HG02678 (cell line): ENCODE results near the gene ATP9A.
"Not testable (repeated sequence)": the region's sequence is repeated elsewhere in the genome, so short reads cannot be mapped to it uniquely, and the experiment has no call there.

ENCODE experiments used
- ATAC-seq: cut with Tn5 transposase; IDR thresholded peaks from one replicate; pipeline ENCODE4 v1.9.1; 2021; ENCODE audit warnings: mild to moderate bottlenecking, moderate library complexity; ENCODE audit not compliant: unreplicated experiment

The ATP9A gene, protein sequence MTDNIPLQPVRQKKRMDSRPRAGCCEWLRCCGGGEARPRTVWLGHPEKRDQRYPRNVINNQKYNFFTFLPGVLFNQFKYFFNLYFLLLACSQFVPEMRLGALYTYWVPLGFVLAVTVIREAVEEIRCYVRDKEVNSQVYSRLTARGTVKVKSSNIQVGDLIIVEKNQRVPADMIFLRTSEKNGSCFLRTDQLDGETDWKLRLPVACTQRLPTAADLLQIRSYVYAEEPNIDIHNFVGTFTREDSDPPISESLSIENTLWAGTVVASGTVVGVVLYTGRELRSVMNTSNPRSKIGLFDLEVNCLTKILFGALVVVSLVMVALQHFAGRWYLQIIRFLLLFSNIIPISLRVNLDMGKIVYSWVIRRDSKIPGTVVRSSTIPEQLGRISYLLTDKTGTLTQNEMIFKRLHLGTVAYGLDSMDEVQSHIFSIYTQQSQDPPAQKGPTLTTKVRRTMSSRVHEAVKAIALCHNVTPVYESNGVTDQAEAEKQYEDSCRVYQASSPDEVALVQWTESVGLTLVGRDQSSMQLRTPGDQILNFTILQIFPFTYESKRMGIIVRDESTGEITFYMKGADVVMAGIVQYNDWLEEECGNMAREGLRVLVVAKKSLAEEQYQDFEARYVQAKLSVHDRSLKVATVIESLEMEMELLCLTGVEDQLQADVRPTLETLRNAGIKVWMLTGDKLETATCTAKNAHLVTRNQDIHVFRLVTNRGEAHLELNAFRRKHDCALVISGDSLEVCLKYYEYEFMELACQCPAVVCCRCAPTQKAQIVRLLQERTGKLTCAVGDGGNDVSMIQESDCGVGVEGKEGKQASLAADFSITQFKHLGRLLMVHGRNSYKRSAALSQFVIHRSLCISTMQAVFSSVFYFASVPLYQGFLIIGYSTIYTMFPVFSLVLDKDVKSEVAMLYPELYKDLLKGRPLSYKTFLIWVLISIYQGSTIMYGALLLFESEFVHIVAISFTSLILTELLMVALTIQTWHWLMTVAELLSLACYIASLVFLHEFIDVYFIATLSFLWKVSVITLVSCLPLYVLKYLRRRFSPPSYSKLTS

DNA sequence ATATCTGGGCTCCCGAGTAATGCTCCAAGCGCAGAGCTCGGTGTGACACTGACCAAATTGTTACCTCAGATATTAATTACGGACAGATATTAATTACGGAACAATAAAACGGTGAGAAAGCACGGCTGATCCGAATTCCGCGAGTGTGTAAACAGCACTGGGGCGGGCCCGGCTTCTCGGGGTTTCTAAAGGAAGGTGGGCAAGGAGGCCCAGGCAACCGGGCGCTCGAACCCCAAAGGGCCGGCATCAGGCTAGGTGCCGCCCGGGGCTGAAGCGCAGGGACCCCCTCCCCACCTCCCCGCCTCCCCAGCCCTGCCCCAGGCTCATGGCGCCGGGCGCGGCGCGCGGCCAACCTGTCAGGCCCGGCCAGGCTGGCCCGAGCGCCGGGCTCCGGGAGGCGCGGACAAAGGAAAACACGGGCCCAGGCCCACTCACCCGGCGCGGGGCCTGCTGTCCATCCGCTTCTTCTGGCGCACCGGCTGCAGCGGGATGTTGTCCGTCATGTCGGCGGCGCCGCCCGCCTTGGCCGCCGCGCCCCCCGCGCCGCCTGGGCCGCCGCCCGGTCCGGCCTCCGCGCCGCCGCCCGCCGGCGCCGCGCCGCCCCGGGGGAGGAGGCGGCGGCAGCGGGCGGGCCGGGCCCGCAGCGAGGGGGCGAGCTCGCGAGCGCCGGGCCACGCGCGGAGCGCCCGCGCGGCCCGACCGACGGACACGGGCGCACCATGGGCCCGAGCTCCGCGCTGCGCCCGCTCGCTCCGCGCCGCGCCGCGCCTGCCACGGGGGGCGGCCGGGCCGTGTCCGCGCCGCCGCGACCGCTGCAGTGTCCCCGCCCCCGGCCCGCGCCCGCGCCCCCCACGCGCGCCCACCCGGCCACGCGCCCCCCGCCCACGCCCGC lies at the start of gene ATP9A:
Gene ATP9A, minus strand, starts transcription at position 524 of the 892 bp plus-strand sequence. Its CDS starts 21 bp downstream, at position 503.
- no peak for ATAC-seq

DNA sequence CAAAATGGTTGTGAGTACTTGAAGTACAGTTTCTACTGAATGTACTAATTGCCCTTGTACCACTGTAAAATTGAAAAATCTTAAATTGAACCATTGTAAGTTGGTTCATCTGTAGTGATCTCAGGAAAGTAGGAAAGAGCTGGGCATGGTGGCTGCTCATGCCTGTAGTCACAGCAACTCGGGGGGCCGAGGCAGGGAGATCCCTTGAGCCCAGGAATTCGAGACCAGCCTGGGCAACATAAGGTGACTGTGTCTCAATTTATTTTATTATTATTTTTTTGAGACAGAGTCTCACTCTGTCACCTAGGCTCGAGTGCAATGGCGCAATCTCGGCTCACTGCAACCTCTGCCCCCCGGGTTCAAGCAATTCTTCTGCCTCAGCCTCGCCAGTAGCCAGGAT lies 48.7 kb upstream of the ATP9A start:
- ATAC-seq = not testable (repeated sequence)

DNA sequence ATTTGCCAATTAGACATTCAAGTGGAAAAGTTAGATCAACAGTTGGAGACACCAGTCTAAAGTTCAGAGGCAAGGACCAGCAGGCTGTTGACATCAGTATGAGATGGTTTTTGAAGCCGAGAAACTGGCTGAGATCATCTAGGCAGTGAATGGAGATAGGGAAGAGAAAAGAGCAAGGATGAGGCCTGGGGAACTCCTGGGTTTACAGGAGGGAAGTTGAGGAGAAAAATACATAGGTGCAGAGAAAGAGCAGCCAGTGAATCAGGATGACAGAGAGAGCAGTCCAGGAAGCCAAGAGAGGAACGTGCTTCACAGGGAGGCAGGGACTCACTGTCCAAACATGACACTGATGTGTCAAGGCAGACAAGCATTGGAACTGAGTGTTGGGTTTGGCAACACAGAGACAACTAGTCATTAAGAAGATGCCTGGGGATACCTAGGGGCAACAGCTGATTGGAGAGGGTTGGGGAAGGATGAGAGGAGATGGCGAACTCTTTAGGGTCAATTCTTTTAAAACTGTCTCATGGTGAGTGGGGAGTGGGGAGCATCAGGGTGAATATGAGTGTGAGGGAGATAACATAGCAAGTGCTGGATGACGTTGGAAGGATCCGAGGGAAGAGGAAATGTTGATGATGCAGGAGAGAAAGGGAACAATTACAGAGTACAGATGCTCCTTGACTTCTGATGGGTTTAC lies 47.3 kb upstream of the ATP9A start:
- no peak for ATAC-seq

DNA sequence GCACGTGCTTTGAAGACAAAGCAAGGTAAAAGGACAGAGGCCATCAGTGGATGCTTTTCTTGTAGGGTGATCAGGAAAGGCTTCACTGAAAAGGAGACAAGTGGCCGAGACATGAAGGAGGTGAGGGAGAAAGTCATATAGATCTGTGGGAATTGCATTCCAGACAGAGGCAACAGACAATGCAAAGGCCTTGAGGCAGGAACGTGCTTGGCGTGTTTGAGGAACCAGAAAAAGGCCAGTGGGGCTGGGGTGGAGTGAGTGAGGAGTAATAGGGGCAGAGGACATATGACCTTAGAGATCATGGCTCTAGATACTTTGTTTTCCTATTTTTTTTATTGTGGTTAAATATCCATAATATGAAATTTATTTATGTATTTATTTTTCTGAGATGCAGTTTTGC lies 44.7 kb upstream of the ATP9A start:
- no peak for ATAC-seq

DNA sequence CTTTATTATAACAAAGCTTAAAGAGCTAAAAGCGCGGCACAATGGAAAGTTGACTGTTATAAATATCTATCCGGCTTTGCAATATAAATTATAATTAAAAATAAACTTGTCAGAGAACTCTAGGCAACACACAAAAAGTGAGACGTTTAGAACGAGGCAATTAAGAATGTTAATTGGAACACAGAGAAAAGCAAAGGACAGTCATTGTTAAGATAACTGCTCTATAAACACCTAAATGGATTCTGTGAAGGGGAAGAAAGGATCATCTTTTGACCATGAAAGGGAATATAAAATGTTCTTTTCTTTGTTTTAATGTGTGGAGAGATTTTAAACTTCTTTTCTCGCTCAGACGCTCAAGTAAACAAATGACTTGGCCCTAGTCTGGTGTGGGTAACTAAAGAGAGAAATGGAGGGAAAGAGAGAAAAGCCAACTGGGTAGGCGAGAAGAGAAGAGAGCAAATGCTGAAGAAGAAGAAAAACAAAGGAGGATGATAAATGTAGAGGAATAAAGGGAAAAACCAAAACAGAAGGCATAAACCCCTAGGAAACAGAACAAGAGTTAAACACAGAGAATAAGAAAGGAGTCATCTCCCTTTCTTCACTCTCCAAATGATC lies 43.4 kb upstream of the ATP9A start:
- no peak for ATAC-seq

DNA sequence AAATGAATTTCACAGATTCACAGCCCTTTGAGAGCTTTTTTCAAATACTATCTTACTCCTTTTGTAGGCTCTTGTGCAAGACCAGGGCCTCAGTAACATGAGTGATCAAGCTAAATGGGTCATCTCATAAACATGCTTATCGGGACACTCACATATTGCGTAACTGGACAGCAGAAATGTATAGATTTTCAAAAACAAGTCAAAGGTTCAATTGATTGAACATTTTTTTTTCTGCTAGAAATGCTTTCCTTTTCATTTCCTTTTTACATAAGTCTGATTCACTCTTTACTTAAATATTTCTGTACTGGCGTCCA lies 42.8 kb upstream of the ATP9A start:
- ATAC-seq = no peak

DNA sequence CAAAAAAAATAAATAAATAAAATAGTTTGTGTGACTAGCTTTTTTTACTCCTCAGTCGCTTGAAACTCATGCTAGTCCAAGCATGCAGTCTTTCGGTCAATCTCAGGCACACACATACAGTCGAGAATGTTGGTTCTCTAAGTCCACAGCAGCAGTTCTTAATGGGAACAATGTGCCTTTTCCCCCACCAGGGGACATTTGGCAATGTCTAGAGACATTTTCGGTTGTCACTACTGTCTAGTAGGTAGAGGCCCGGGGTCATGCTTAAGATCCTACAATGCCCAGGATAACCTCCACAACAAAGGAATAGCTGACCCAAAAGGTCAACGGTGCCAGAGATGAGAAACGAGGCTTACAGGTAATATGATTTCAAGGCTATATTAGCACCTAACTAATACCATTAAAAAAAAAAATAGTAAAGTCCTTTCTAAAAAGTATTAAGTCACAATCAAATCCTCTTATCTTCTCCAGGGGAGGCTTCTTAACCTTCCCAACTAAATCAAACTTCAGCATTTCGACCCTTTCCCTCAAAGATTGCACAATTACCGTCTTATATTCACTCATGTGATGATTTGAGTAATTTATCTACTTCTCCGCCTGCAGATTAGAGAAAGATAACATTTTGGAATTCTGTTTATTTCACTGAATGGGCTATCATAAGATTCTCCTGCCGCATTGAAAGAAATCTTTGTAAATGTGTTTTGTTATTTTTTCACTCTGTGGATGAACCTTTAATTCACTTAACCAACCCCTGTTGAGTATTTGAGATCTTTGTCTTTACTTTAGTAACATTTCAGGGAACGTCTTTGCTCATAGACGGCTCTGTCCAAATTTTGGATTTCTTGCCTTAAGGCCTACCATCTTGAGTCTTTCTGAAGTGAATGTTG lies 42.2 kb upstream of the ATP9A start:
- no peak for ATAC-seq

DNA sequence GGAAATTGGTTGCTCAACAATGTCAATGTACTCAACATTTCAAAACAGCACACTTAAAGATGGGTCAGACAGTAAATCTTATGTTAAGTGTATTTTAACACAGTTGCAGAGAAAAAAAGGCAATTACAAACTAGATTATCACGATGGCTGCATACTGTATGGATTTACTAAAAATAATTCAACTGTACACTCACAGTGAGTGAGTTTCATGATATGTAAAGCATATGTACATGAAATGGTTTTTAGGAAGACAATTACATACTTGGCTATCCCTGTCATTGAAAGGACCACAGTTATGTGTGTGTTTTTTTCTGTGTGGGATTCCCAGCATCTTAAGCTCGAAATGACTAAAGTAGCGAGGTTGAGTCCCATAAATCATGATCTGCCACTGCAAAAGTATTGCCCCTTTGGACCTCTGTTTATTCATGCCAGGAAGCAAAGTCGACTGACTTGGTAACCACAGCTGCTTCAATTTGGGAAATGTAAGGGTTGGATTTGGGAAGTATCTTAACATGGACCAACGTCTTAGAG lies 39.6 kb upstream of the ATP9A start:
- no peak for ATAC-seq

DNA sequence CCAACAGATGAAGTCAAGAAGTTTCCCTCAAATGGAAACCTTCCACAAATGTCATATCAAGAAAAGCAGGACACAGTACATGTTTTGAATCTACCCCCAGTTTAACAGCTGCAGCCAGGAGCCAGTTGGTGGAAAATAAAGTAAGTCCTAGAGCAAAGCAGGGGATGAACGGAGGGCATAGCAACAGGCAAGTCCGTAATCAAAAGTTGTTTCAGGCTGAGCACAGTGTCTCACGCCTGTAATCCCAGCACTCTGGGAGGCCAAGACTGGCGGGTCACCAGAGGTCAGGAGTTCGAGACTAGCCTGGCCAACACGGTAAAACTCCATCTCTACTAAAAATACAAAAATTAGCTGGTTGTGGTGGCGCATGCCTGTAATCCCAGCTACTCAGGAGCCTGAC lies 36.6 kb upstream of the ATP9A start:
- no peak for ATAC-seq

DNA sequence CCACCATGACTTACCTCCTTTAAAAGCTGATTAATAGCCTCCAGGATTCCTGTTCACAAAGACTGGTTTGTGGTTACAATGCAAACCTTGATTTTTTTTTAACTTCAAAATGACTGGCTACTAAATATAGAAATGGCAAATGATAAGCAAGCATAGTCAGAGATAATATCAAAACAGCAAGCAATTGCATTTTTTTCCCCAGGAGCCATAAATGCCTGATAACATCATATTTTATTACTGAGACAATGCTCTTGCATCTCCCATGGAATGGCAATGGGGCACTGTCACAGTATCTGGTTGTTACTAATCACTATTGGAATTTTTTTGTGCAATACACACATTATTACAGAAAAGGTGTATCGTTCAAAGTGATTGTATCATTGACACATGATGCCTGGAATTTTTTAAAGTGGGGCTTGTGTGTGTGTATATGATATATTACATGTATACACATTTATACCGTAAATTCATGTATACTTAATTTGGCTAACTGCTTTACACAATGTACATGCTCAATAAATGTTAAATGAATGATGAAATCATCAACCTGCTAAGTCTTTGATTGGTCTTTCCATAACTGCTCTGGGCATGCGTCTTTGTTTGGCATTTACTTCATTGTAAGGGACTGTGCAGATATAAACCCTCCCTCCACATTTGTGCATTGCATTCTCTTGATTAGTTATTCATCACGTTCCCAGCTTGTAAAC lies 35.1 kb upstream of the ATP9A start:
- ATAC-seq = no peak

DNA sequence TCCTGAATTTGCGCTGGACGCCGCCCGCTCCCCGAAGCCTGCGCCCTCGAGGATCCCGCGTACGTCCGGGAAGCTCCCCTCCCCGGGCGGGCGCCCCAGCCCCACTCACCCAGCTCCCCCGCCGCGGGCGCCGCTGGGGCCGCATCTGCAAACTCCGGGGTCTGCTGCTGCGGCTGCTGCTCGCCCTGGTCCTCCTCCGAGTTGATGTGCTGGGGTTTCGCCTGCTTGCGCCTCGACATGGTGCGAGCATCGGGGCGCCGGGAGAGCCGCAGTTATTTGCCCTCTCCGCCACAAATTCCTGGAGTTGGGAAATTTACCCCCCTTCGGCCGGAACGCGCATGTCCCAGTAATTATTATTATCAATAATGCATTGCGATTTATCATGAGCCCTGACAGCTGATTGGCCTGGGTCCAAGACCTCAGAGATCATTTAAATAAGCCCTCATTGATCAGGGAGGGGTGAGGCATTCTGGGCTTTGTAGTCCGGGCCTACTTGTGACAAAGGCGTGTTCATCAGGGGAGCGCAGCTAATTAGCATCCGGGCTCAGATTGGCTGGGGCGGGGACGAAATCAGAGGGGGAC lies 34.1 kb upstream of the ATP9A start, which contains the start of gene SALL4:
Gene SALL4, minus strand, starts transcription at position 352 of the 582 bp plus-strand sequence. Its CDS starts 113 bp downstream, at position 239.
- no peak for ATAC-seq

DNA sequence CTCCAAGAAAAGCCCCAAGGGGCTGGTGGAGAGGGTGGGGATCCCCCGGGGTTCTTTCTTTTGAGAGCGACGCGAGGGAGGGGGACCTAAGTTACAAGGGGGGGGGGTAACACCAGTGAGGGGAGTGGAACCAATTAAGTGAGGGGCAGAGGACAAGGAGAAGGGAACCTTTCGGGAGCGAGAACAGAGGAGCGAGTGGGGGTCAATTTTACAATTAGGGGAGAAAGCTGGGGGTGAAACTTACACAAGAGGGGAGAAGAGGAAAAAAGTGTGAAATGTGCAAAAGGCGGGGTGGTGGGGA lies 33.6 kb upstream of the ATP9A start:
- no peak for ATAC-seq

DNA sequence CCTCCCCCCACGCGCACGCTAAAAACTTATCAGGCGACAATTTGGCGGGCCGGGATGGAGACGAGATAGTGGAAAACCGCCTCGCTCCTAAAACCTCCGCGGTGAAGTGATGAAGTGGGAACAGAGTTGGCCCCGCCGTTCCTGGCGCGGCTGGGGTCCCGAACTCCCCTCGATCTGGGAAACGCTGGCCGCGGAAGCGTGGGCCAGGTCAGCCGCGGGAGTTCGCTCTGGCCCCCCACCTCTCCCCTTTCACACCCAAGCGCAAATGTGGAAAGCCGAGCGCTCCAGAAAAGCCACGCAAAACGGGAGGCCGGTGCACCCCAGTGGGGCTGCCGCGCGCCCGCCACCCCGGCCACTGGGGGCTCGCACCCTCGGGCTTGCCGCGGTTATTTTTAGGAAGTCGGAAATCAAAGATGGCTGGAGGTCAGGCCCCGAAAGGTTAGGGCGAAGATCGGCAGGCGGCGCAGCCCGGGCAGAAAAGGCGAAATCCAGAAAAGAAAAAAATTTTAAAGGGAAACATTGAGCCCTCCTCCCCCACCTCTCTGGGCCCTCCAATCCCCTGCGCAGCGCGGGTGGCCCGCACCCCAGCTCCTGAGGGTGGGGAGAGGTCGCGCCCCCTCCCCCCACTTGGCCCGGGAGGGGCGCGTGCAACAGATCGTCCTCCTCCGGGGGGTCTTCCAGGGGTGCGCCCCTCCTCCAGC lies 33.1 kb upstream of the ATP9A start:
- no peak for ATAC-seq

DNA sequence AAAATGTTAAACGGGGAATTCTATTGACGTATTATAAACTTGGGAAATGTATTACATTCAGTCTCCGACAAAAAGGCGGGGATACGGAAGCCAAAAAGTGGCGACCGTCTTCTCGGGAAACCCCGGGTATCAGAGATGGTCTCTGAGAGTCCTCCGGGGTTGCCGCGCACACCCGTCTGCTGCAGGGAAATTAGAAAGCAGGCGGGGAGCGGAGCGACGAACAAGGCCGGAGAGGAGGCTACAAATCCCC lies 32.6 kb upstream of the ATP9A start:
- ATAC-seq = no peak

DNA sequence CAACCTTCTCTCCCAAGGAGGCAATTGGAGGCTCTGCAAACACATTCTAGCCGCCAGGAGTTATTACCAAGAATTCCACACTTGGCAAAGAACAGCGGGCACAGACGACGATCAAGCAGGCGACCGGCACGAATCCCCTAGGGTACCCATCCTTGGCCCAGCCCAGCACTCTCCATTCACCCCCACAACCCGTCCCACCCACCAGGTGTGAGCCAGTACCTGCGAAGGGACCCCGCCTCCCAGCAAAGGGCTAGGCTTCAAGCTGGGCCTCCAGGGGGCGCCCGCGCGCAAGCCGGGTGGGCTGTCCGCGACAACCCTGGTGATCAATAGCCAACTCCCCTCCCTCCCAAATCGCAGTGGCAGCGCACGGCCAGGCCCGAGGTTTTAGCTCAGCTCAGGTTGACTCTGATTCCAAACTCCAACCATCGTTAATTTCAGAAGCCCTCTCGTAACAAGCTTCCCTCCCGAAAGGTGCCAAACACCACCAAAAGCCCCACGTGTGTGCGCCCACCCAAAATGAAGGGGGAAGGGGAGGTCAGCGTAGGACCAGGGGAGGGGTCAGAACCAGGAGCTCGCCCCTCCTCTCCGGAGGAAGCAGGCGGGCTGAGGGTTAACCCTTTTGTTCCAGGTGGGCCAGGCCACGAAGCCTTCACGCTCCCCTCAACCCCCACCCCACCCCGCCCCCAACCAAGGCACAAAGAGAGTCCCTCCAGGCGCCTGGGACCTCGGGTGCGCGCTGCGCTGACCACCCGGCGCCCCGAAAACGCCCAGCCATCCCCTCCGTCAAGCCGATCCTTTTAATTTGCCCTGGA lies 32.1 kb upstream of the ATP9A start:
- ATAC-seq = no peak

DNA sequence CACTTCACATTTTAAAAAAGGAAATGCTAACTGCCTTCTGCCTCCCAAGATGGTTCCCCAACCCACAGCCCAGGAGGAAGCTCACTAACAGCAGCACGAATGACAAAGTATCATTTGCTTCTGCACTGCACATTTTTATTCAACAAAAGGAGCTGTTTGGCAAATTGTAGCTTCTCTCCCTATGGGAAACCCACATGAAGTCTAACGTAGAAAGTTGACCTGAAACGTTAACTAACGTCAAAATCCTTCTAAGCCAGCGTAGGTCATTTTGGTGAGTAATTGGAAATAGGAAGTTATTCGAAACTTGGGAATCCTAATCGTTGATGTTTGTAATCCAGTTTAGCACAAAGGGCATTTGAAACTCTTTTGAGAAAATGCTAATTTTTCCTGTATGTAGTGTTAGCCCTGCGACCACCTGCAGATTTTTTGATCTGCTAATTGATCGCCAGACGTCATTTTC lies 31.2 kb upstream of the ATP9A start:
- no peak for ATAC-seq
